H1 (cell line): ENCODE results near the gene CC2D2A. TPM values are rescaled to one million over a fixed set of nuclear protein-coding genes. Genes with fewer than 3 reads are reported as not detected.

Experiments
- HDAC6 ChIP-seq: IDR thresholded peaks from one replicate; pipeline ENCODE4 v1.7.1; 2012; ENCODE audit warnings: low read depth, mild to moderate bottlenecking, inconsistent platforms, low read length, moderate library complexity
- JUN ChIP-seq: IDR thresholded peaks from 2 replicates; pipeline ENCODE4 v1.6.1; 2011; ENCODE audit warnings: low read depth, mild to moderate bottlenecking, improper control_type of control experiment, low read length
- NRF1 ChIP-seq: IDR thresholded peaks from 2 replicates; pipeline ENCODE4 v1.6.1; 2011; ENCODE audit warnings: mild to moderate bottlenecking, low read depth, low read length, improper control_type of control experiment
- RBBP5 ChIP-seq: IDR thresholded peaks from 2 replicates; pipeline ENCODE4 v1.7.1; 2012; ENCODE audit warnings: low read depth, mild to moderate bottlenecking, inconsistent platforms, low read length, moderate library complexity, borderline replicate concordance
- SP4 ChIP-seq: IDR thresholded peaks from 2 replicates; pipeline ENCODE4 v1.6.1; 2012; ENCODE audit warnings: low read length, inconsistent platforms
- ZNF274 ChIP-seq: IDR thresholded peaks from 2 replicates; pipeline ENCODE4 v1.7.0; 2012; ENCODE audit warnings: low read length, borderline replicate concordance; ENCODE audit errors: extremely low read depth
- polyA plus RNA-seq, 7 experiments: library from polyadenylated mRNA; depleted of rRNA in 3 of 7; stranded (reverse) in 5 of 7; unstranded in 2 of 7; fragments of >200 nt in 5 of 7; fragments of 200-250 nt in 2 of 7; gene quantifications; 1 replicate in 5 of 7; 2 replicates in 1 of 7; 4 replicates in 1 of 7; pipeline versions ENCODE4 v1.2.1 to v1.2.3, GENCODE V29; 2011 to 2013; ENCODE audit warnings: missing spikeins in 2 of 7, mixed read lengths in 2 of 7
- total RNA-seq: library from RNA; stranded (reverse); fragmentation: NEBNext Ultra II Directional; extraction: Animal tissue kit (Norgen Biotek cat#: 25700); gene quantifications from 2 replicates; pipeline ENCODE4 v1.2.1, GENCODE V29; 2021
- TF ChIP-seq, protein P1 (sequence below): IDR thresholded peaks from 2 replicates; pipeline ENCODE4 v1.6.1; 2011; ENCODE audit warnings: low read depth, mild to moderate bottlenecking, low read length; ENCODE audit not compliant: insufficient read depth

The CC2D2A gene
- total and polyA plus RNA-seq, 2 of the 8 experiments (the other 6 are each of a cell fraction or from before 2014, with no cell fraction given), result 11.0 to 12.2 TPM

GRCh38 chr4:15470128-15470475, 420 bp downstream of the CC2D2A start (continued):
- TF ChIP-seq, protein P1, sequence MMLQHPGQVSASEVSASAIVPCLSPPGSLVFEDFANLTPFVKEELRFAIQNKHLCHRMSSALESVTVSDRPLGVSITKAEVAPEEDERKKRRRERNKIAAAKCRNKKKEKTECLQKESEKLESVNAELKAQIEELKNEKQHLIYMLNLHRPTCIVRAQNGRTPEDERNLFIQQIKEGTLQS, result no peak
- TF ChIP-seq ZNF274 (no peak), JUN (no peak), HDAC6 (no peak), RBBP5 (no peak), SP4 (no peak), NRF1 (no peak)
